ENCODE measurements around the gene FNTB. TPM values are rescaled to one million over a fixed set of nuclear protein-coding genes. Genes with fewer than 3 reads are reported as not detected.

Gene FNTB
- 10 to 100 TPM; 14.4 to 17.1 TPM for total RNA-seq

- peak; percentile 98 for ATAC-seq (replicated peaks in 1 of 2)
- no peaks in the 10 kb centered on the region for H3K9me3 Mint-ChIP-seq
- peak; percentile 93 to 94 for DNase-seq
- peaks cover 0 to 3% of the 10 kb centered on the region in 2 donors for H3K36me3 Mint-ChIP-seq (ENCODE audit: insufficient read depth in 2 of 2)
- H3K4me1 Mint-ChIP-seq (ENCODE audit: low read depth): peaks cover 62% of the 10 kb centered on the region
- peak within 1 kb of the TSS; percentile 89 to 95 for H3K4me3 Mint-ChIP-seq
- peaks cover 6% of the 10 kb centered on the region for H3K27me3 Mint-ChIP-seq (ENCODE audit: low read depth)
- peak within 1 kb of the TSS; percentile 71 for H3K27ac Mint-ChIP-seq
Observed at GRCh38 chr14:64986648-64987437, at the start of gene FNTB. FNTB (plus strand) TSS chr14:64986895; CDS start chr14:64986954, 59 bp downstream.

DNA sequence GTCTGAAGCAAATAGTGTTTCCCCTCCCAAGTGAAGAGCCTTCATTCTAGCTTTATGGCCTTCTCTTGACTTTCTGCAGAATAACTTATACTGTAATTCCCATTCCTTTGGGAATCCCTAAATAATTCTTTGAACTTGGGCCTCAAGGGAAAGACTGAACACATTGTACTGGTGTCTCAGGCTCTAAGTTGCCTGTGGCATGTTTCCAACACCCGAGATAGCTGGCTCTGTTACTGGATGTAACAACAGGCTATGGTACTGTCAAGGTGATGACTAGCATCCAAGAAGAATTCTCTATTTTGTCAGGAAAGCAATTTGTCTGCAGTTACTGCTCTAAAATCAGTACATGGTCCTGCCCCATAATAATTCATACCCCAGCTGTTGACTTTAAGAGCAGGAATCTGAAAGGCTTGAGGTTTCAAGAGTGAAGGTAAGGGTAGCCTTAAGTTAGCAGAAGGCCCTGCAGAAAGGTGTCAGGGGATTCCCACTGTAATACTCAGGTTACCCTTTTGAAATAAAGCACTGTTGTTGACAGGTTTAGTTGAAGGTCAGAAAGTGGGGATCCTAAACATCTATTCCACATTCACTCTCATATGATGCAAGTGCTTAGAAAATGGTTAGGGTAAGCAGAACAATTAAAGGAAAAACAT is 49.4 kb upstream of the FNTB start:
- peak overlapping the region; percentile 84 for H3K27ac Mint-ChIP-seq

DNA sequence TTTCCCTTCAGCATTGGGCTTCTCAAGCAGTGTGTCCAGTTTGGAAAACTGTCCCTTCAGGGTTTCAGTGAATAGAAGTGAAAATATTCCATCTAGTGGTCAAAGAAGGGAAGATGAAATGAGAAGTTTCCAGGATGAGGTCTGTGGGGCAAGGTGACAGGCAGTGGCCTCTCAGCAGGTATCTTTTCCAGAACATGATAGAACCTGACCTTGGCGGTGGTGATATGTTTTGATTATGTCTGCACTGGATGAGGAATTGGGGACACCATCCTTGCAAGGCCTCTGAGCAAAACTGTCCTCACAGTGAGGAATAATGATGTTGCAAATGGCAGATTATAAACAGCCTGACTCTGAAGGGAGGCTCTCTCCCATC is 48.9 kb upstream of the FNTB start:
- Mint-ChIP-seq H3K9me3 (no peaks in the 10 kb centered on the region), H3K27ac (peak overlapping the region; percentile 84), H3K27me3 (ENCODE audit: low read depth) (no peaks in the 10 kb centered on the region), H3K36me3 (ENCODE audit: insufficient read depth in 2 of 2) (peaks cover 3 to 20% of the 10 kb centered on the region in 2 donors), H3K4me1 (ENCODE audit: low read depth) (peaks cover 56% of the 10 kb centered on the region), H3K4me3 (no peak overlapping the region)
- ATAC-seq (replicated peaks in 1 of 2) (no peak), DNase-seq (no peak)

More for the DNA sequence above, 49.4 kb upstream of the FNTB start:
- H3K36me3 Mint-ChIP-seq (ENCODE audit: insufficient read depth in 2 of 2): peaks cover 3 to 20% of the 10 kb centered on the region in 2 donors
- peaks cover 54% of the 10 kb centered on the region for H3K4me1 Mint-ChIP-seq (ENCODE audit: low read depth)
- DNase-seq: no peak
- no peaks in the 10 kb centered on the region for H3K9me3 Mint-ChIP-seq
- H3K4me3 Mint-ChIP-seq: peak overlapping the region in 1 of 2 donors; percentile 5
- no peak for ATAC-seq (replicated peaks in 1 of 2)
- no peaks in the 10 kb centered on the region for H3K27me3 Mint-ChIP-seq (ENCODE audit: low read depth)

DNA sequence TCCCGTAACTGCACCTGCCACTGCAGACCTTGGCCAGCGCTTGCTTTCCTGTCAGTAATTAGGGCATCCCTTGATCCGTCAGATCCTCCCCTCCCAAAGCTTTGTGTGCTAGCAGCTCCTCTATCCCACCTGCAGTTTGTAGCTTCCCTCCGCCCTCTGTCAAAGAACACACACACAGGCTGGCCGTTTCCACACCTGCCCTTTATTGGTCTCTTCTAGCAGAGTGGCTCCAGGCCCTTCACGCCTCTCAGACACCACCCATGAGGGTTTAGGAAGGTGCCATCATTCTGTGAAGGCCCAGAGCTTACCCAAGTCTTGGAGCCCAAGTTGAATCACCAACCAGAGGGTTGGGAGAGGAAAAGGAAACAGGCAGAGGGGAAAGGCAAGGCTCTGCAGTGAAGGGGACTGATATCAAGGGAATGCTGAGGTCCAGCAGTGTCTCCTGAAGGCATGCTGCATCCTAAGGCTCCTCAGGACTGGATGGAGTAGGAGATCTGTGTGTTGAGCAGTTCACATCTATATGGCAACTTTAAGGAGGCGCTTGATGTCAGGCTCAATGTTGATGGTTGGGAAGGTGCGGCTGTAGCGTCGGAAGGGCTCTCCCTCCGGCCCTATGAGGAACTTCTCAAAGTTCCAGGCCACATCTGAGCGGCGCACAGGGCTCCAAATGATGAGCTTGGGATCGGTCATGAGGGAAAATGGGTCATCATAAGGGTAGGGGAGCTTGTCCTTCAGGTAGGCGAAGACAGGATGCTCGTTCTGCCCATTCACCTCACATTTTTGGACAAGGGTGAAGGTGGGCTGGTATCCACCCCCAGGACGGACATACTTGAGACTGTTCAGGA is 47.5 kb upstream of the FNTB start:
- Mint-ChIP-seq H3K4me1 (ENCODE audit: low read depth) (peaks cover 67% of the 10 kb centered on the region), H3K27ac (peak overlapping the region; percentile 34), H3K4me3 (no peak overlapping the region), H3K36me3 (ENCODE audit: insufficient read depth in 2 of 2) (peaks cover 3 to 19% of the 10 kb centered on the region in 2 donors), H3K27me3 (ENCODE audit: low read depth) (no peaks in the 10 kb centered on the region), H3K9me3 (no peaks in the 10 kb centered on the region)
- ATAC-seq (replicated peaks in 1 of 2): no peak
- no peak for DNase-seq

GRCh38 chr14:64939817-64940190 is 46.9 kb upstream of the FNTB start:
- H3K4me1 Mint-ChIP-seq (ENCODE audit: low read depth): peaks cover 60% of the 10 kb centered on the region
- peak overlapping the region; percentile 6 for H3K27ac Mint-ChIP-seq
- no peak for DNase-seq
- H3K9me3 Mint-ChIP-seq: no peaks in the 10 kb centered on the region
- no peaks in the 10 kb centered on the region for H3K27me3 Mint-ChIP-seq (ENCODE audit: low read depth)
- H3K36me3 Mint-ChIP-seq (ENCODE audit: insufficient read depth in 2 of 2): peaks cover 2 to 13% of the 10 kb centered on the region in 2 donors
- H3K4me3 Mint-ChIP-seq: no peak overlapping the region
- ATAC-seq (replicated peaks in 1 of 2): no peak

GRCh38 chr14:64940336-64940910 is 46.3 kb upstream of the FNTB start:
- DNase-seq: no peak
- no peak for ATAC-seq (replicated peaks in 1 of 2)
- Mint-ChIP-seq H3K9me3 (no peaks in the 10 kb centered on the region), H3K27me3 (ENCODE audit: low read depth) (no peaks in the 10 kb centered on the region), H3K27ac (peak overlapping the region; percentile 6), H3K4me1 (ENCODE audit: low read depth) (peaks cover 59% of the 10 kb centered on the region), H3K4me3 (no peak overlapping the region), H3K36me3 (ENCODE audit: insufficient read depth in 2 of 2) (peaks cover 1 to 12% of the 10 kb centered on the region in 2 donors)

DNA sequence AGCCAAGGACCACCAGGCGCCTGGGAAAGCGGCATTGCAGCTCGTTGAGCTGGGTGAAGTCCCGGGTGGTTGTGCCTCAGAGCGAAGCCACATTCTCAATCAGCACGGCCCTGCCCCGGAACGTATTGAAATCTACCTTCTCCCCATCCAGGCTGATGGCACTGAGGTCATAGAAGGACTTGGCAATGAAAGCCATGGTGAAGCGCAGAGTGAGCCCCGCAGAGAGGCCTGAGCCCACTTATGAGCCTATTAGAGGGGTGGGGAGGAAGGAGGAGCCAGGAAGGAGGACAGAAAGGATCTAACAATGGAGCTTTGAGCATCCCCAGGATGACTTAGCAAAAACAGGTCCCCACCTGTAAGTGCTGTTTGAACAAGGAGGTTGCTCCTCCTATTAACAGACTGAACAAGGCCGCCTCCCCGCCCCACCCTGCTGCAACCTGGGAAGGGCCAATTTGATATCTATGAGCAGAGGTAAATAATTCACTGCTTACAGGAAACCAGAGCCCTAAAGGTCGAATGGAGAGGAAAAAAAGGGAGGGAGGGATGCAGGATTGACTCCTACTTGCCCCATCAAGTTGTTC is 44.1 kb upstream of the FNTB start, which contains the start of gene GPX2:
TSS of gene GPX2 (minus strand) at position 215 of the 581 bp plus-strand sequence. CDS start at position 196, 19 bp downstream.
- Mint-ChIP-seq H3K27me3 (ENCODE audit: low read depth) (no peaks in the 10 kb centered on the region), H3K36me3 (ENCODE audit: insufficient read depth in 2 of 2) (peaks cover 0 to 10% of the 10 kb centered on the region in 2 donors), H3K9me3 (no peaks in the 10 kb centered on the region), H3K4me3 (no peak within 1 kb of the TSS), H3K27ac (peak within 1 kb of the TSS; percentile 20), H3K4me1 (ENCODE audit: low read depth) (peaks cover 48% of the 10 kb centered on the region)
- no peak for DNase-seq
- no peak for ATAC-seq (replicated peaks in 1 of 2)

- Mint-ChIP-seq H3K27ac (no peak overlapping the region), H3K4me3 (no peak overlapping the region), H3K36me3 (ENCODE audit: insufficient read depth in 2 of 2) (peaks cover 0 to 5% of the 10 kb centered on the region in 2 donors), H3K9me3 (no peaks in the 10 kb centered on the region), H3K4me1 (ENCODE audit: low read depth) (peaks cover 40% of the 10 kb centered on the region), H3K27me3 (ENCODE audit: low read depth) (no peaks in the 10 kb centered on the region)
- DNase-seq: no peak
- no peak for ATAC-seq (replicated peaks in 1 of 2)
Observed at GRCh38 chr14:64943556-64943955, 43.1 kb upstream of the FNTB start.

- peaks cover 36% of the 10 kb centered on the region for H3K4me1 Mint-ChIP-seq (ENCODE audit: low read depth)
- no peak for DNase-seq
- H3K4me3 Mint-ChIP-seq: no peak overlapping the region
- peaks cover 0 to 4% of the 10 kb centered on the region in 2 donors for H3K36me3 Mint-ChIP-seq (ENCODE audit: insufficient read depth in 2 of 2)
- H3K27ac Mint-ChIP-seq: no peak overlapping the region
- ATAC-seq (replicated peaks in 1 of 2): no peak
- no peaks in the 10 kb centered on the region for H3K9me3 Mint-ChIP-seq
- H3K27me3 Mint-ChIP-seq (ENCODE audit: low read depth): no peaks in the 10 kb centered on the region
Observed at GRCh38 chr14:64944041-64944440, 42.7 kb upstream of the FNTB start.

DNA sequence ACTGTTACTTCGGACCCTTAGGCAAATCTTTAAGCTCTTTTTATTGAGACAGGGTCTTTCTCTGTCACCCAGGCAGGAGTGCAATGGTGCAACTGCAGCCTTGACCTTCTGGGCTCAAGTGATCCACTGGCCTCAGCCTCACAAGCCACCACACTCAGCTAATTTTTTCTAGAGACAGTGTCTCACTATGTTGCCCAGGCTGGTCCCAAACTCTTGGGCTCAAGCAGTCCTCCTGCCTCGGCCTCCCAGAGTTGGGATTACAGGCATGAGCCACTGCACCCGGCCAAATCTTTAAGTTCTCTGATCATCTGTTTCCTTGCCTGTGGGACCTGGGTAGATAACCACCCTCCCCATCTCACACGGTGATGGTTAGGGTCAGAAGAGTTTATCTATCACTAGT is 41.8 kb upstream of the FNTB start:
- Mint-ChIP-seq H3K9me3 (no peaks in the 10 kb centered on the region), H3K27ac (no peak overlapping the region), H3K27me3 (ENCODE audit: low read depth) (no peaks in the 10 kb centered on the region), H3K4me3 (no peak overlapping the region), H3K36me3 (ENCODE audit: insufficient read depth in 2 of 2) (peaks cover 0 to 4% of the 10 kb centered on the region in 2 donors), H3K4me1 (ENCODE audit: low read depth) (peaks cover 30% of the 10 kb centered on the region)
- ATAC-seq (replicated peaks in 1 of 2) (no peak), DNase-seq (no peak)

DNA sequence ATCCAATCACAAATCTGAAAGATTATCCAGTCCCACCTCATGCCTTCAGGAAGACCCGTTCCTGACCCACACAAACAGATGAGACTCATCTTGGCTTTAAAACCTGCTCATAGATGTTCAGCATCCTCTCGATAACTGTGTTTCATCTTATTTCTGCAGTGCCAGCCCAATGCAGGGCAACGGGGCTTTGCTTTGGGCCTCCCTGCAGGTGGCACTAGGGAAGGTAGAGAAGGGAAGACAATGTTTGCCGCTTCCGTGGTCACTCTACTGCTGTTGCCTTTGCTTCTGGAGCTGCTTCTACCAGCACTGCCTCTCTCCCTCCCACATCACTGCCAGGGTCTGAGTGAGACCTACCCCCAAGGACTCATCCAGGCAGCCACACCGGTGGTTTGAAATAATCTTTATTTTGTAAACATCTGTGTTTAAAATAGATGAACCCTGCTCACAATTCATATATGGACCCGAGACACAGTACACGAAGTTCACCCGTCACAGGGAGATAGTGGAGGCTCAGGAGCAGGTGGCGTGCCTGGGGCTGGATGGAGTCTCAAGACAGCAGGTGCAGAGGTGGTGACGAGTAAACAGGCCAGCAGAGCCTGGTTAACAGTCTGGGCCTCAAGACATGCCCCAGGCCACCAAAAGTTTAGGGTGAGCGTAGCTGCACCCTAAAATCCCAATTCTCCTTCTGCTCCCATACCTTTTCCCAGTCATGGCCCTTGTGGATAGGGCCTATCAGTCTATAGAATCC is 41.1 kb upstream of the FNTB start:
- no peak overlapping the region for H3K27ac Mint-ChIP-seq
- H3K4me1 Mint-ChIP-seq (ENCODE audit: low read depth): peaks cover 24% of the 10 kb centered on the region
- H3K27me3 Mint-ChIP-seq (ENCODE audit: low read depth): no peaks in the 10 kb centered on the region
- DNase-seq (no peak), ATAC-seq (replicated peaks in 1 of 2) (no peak)
- no peak overlapping the region for H3K4me3 Mint-ChIP-seq
- H3K36me3 Mint-ChIP-seq (ENCODE audit: insufficient read depth in 2 of 2): no peaks in the 10 kb centered on the region
- no peaks in the 10 kb centered on the region for H3K9me3 Mint-ChIP-seq
